Uterus (tissue), 2 donors: ENCODE measurements around the gene WAS.

Experiments
- POLR2A ChIP-seq, 2 donors: fragments of 450-650 bp; IDR thresholded peaks; one replicate each; pipeline ENCODE4 v1.6.1; 2016; ENCODE audit warnings: antibody characterized with exemption in 2 of 2, mild to moderate bottlenecking in 1 of 2, moderate library complexity in 1 of 2
- TF ChIP-seq, protein P1 (sequence below), 4 experiments: fragments of 200-600 bp in 2 of 4; fragments of 450-650 bp in 2 of 4; sonication (generic) in 2 of 4; IDR thresholded peaks; one replicate each; pipeline ENCODE4 v1.5.1; 2016 to 2019; ENCODE audit warnings: antibody characterized with exemption in 4 of 4, mild to moderate bottlenecking in 2 of 4, moderate library complexity in 1 of 4

DNA sequence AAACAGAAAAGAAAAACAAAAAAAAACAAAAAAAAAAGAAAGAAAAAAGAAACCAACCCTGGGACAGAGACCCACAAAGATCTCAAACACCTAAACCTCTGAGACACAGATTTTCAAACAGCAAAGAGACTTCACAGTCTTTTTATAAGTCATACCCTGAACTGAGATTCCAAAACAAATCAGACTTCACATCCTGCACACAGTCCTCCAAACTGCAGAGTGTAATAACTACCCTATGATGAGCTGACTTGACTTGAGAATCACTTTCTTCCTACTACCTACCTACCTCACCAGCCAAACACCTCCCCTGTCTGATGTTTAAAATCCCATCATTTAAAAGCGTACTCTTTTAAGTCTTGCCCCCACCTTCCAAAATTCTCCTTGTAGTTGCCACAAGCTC is 52.7 kb downstream of the WAS start:
- TF ChIP-seq, protein P1, sequence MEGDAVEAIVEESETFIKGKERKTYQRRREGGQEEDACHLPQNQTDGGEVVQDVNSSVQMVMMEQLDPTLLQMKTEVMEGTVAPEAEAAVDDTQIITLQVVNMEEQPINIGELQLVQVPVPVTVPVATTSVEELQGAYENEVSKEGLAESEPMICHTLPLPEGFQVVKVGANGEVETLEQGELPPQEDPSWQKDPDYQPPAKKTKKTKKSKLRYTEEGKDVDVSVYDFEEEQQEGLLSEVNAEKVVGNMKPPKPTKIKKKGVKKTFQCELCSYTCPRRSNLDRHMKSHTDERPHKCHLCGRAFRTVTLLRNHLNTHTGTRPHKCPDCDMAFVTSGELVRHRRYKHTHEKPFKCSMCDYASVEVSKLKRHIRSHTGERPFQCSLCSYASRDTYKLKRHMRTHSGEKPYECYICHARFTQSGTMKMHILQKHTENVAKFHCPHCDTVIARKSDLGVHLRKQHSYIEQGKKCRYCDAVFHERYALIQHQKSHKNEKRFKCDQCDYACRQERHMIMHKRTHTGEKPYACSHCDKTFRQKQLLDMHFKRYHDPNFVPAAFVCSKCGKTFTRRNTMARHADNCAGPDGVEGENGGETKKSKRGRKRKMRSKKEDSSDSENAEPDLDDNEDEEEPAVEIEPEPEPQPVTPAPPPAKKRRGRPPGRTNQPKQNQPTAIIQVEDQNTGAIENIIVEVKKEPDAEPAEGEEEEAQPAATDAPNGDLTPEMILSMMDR (IDR thresholded peaks at IDR 0.05), result no peak
- no peak for TF ChIP-seq POLR2A (IDR thresholded peaks at IDR 0.05)
